ENCODE results near the gene TOM1.

DNA sequence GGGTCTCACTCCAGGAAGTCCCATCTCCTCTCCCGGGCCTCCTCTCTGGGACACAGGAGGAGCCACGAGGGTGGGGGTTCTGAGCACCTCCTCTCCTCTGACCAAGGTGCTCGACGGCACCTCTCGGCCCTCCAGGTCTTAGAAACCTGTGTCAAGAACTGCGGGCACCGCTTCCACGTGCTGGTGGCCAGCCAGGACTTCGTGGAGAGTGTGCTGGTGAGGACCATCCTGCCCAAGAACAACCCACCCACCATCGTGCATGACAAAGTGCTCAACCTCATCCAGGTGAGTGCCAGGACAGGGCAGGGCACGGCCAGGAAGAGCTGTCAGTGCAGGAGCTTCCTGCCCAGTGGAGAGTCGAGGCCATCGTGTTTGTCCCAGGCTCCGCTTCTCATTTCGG lies 23.2 kb downstream of the TOM1 start:
- TF ChIP-seq, protein P1, sequence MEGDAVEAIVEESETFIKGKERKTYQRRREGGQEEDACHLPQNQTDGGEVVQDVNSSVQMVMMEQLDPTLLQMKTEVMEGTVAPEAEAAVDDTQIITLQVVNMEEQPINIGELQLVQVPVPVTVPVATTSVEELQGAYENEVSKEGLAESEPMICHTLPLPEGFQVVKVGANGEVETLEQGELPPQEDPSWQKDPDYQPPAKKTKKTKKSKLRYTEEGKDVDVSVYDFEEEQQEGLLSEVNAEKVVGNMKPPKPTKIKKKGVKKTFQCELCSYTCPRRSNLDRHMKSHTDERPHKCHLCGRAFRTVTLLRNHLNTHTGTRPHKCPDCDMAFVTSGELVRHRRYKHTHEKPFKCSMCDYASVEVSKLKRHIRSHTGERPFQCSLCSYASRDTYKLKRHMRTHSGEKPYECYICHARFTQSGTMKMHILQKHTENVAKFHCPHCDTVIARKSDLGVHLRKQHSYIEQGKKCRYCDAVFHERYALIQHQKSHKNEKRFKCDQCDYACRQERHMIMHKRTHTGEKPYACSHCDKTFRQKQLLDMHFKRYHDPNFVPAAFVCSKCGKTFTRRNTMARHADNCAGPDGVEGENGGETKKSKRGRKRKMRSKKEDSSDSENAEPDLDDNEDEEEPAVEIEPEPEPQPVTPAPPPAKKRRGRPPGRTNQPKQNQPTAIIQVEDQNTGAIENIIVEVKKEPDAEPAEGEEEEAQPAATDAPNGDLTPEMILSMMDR (conservative IDR thresholded peaks at IDR 0.05; ENCODE audit: low read depth, low read length), result no peak
- no peak for TF ChIP-seq EZH2 (IDR thresholded peaks at IDR 0.05; ENCODE audit: low read length, unreplicated experiment)
